Right ventricle myocardium inferior (tissue), 1 donor: ENCODE results near the gene OAF. TPM values are rescaled to one million over a fixed set of nuclear protein-coding genes. Genes with fewer than 3 reads are reported as not detected.

Experiments
- ATAC-seq: fragments of 200-7000 bp; cut with Tn5 transposase; one replicate; pipeline ENCODE4 v1.9.1; 2020; ENCODE audit warnings: mild to moderate bottlenecking, moderate library complexity
- DNase-seq: peaks from one replicate; pipeline ENCODE4 v3.0.0; 2021; ENCODE audit errors: missing footprints
- intact Hi-C: fragments of 100-400 bp; cut with DNase I; formaldehyde crosslinking; loops from one replicate; pipeline ENCODE4 v1.11.0; 2022
- total RNA-seq: library from RNA; stranded (reverse); fragmentation: NEBNext Ultra II Directional; extraction: Animal tissue kit (Norgen Biotek cat#: 25700); gene quantifications from one replicate; pipeline ENCODE4 v1.2.1, GENCODE V29; 2021
- donor health status: DM: no; HTN: yes; CAD: no; lungs with severe emphysema.

Gene OAF
- total RNA-seq, 1 donor from 2014 or later = 34.5 TPM

- intact Hi-C loops = no loop called here
- no peak for ATAC-seq
- DNase-seq = no peak
Measured at GRCh38 chr11:120182372-120182771, 28.5 kb upstream of the OAF start.

DNA sequence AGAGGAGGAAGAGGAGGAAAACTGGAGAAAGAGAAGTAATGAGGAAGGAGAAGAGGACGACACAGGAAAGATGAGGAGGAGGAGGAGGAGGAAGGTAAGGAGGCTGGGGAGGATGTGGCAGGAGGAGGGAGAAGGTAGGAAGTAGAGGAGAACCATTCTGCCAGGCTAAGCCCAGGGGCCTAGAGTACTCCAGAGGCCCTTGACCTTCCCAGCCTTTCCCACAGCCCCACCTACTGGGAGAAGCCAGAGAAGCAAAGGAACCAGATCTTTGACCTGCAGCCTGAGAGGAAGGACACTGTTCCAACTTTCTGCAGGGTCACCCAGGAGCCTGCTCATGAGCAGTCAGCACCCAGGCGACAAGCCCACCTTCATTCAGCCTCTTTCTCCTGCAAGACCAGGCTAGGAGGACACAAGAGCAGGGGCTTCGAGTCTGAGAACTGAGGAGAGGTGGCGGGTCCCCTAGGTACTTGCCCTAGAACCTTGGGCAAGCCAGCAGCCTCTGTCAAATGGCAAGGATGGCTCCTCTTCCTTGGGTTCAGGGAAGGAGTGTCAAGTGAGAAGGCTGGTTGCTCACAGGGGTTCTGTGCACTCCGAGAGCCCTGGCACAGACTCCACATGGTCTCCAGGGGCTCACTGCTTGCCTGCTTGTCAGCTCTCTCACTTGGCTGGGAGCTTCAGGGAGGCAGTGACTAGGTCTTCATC is 27.9 kb upstream of the OAF start:
- intact Hi-C loops = no loop called here
- DNase-seq (no peak), ATAC-seq (no peak)

DNA sequence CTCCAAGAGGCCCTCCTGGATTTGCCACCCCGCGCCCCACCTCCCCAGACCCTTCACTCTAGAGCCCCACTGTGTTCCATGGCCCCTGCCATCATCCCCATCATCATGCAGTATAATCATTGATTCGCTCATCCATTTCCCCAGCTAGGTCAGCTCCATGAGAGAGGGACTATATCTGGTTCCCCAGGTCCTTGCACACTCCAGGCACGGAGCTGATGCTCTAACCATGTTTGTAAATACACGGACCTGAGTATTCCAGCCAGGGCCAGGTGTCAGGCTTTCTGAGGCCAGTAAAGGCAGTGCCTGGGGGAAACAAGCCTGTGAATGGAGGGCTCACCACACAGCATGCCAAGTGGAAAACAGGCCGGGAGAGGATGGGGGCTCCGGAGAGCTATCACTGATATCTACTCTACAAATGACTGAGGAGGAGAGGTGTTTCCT is 27.1 kb upstream of the OAF start:
- intact Hi-C loops = loop anchor here (2.0 kb wide), 1 partner anchor 27 kb away; the partner anchor contains the start of gene OAF
- ATAC-seq (no peak), DNase-seq (no peak)

DNA sequence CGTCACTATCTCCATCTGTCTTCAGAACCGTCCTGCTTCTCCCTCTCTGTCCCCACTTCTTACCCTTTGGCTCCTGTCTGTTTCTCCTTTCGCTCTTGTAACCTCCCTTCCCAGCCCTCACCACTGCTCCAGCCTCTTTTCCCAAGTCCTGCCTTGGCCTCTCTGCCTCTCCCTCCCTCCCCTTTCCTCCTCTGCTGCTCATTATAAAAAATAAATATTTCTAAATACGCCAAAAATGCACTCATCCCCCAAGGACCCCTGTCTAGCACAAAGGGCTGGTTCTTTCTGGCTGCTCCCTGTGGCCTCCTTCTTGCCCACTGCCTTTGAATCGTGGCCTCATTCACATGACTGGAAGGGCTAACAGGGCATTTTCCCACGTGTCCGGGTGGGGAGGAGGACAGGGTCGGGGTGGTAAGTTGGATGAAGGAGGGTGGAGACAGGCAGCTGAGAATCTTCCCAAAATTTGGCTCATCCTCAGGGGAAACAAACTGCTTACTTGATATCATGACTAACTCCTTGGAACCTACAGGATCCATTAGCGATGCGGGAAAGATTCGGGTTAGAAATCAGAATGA is 26.4 kb upstream of the OAF start:
- peak; percentile 72 for ATAC-seq
- intact Hi-C loops = loop anchor here (2.0 kb wide), 1 partner anchor 26 kb away; the partner anchor contains the start of gene OAF
- DNase-seq = no peak

- ATAC-seq = peak; percentile 80
- DNase-seq = peak; percentile 87
- intact Hi-C loops = loop anchor here (2.0 kb wide), 1 partner anchor 26 kb away; the partner anchor contains the start of gene OAF
Measured at GRCh38 chr11:120184946-120185705, 25.7 kb upstream of the OAF start.

GRCh38 chr11:120185706-120186455 is 25.0 kb upstream of the OAF start:
- ATAC-seq (peak; percentile 10), DNase-seq (no peak)
- intact Hi-C loops = loop anchor here (2.0 kb wide), 1 partner anchor 25 kb away; the partner anchor contains the start of gene OAF

DNA sequence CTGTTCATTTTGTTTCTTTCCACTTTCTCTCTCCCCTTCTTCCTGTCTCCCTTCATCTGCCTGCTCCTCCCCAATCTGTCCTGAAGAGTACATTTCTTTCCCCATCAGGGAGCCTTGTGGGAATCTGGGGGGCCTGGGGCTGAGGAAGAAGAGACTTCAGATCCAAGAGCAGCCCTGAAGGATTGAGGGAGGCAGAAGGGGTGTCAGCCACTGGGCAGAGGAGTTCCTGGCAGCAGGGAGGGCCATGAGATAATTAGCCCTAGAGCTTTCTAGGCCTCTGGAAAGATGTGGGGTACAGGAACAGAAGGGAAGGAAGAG is 24.4 kb upstream of the OAF start:
- no peak for ATAC-seq
- DNase-seq = no peak
- intact Hi-C loops = no loop called here

DNA sequence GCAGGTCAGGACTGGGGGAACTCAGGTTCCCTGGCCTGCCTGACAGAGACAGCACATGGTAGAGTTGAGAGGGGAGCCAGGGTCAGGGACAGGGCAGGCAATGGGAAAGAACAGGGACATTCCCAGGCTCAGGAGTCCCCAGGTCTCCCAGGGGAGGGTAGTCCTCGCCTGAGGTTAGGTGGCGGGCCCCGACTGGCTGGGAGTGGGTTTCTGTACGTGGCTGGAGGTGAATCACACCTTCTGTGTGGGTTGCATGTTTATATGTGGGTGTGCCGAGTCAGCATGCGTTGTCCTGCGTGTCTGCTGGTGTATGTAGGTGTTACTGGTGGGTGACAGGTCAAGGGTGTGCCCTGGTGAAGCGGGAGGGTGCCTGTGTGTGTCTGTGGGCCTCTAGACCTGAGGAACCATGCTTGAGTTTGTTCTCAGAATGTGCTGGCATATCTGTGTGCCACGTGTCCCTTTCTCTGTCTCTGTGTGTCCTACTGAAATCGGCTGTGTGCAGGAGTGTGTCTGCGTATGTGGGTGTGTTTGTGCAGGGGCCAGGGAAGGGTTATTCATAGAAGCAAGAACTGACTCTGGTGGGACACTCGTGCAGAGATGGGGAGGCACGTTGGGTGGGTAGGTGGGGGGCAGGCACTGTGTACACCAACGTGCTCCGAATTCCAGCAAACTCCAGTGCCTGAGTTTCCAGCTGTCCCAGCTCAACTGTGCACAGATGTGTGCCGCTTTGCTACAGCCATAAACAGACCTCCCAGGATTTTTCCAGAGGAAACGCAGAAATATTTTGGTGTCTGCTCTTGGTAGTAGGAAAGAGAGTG is 23.8 kb upstream of the OAF start:
- ATAC-seq = no peak
- DNase-seq = no peak
- intact Hi-C loops = no loop called here

DNA sequence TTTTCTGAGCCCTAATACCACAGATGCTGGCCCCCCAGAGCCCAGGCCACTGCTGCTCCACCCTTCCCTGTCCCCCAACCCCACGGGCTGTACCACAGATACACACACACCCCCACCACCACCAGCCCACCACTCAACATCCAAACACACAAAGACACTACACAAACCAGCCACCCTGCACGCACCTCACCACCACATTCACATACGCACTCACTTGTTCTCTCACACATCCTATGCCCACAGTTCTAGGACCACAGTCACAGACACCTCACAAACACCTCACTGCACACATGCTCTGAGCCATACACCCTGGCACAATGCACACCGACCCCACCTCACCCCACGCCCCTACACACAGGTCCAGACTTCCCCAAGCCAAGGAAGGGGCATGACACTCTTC is 22.5 kb upstream of the OAF start:
- intact Hi-C loops = no loop called here
- DNase-seq (no peak), ATAC-seq (no peak)

DNA sequence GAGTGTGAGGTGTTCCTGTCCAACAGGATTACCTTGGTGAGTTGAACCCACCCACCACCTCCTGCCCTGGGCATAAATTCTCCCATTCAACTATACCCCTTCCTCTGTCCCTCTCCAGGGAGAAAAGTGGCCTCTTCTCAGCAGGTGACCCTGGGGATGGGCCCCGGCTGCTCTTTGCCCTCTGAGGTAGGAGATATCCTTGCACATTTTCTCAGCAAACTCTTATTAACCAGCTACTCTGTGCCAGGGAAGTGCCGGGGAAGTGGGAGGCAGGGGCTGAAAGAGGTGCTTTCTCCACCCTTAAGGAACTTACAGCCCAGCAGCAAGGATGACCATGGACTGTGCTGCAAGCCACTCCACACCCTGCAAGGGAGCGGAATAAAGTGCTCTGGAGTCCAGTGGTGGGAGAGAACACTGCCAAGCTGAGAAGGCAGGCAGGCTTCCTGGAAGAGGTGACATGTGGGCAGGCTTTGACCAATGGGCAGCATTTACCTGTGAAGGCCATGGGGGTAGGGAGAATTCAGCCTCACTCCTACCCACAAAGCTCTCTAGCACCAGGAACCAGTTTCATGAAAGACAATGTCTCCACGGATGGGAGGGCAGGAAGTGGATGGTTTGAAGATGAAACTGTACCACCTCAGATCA is 21.9 kb upstream of the OAF start:
- no peak for DNase-seq
- ATAC-seq = no peak
- intact Hi-C loops = no loop called here

DNA sequence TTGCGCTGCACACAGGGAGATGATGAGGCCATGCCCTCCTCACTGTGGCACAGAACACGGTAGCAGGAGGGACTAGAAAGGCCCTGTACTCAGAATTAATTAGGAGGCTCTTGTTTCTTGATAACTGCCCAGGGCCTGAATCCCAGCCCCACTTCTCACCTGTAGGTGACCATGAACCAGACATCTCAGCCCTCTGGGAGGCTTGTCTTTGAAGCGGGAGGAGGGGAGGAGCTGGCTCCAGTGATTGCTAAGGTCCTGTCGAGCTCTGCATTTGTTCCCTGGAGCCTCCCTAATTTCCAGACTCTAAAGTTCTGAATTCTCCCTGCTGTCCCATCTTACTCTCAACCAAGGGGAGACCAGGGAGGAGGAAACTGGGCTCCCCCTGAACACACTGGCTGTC is 19.8 kb upstream of the OAF start:
- DNase-seq (no peak), ATAC-seq (no peak)
- intact Hi-C loops = no loop called here

- intact Hi-C loops = no loop called here
- DNase-seq (no peak), ATAC-seq (no peak)
Measured at GRCh38 chr11:120192831-120193625, 17.8 kb upstream of the OAF start.

DNA sequence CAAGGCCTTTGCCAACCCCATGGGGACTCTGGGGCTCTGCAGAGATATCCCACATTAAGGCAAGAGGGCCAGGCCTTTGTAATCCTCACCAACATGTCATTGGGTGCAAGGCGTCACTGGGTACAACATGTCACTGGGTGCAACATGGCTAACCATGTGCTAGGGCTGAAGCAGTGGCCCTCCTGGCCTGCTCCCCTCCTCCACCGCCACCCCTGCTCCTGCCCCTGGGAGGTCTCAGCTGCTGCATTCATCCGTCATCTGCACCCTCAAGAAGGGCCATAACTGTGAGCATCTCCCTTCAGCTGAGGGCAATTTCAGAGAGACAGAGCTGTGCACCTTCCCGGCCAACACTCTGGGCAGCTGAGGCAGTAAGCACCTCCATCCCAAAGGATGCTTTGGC is 16.7 kb upstream of the OAF start:
- intact Hi-C loops = no loop called here

GRCh38 chr11:120195601-120196320 is 15.1 kb upstream of the OAF start:
- intact Hi-C loops = no loop called here
- DNase-seq = no peak
- no peak for ATAC-seq

More for the DNA sequence above, 16.7 kb upstream of the OAF start:
- ATAC-seq (peak; percentile 12), DNase-seq (no peak)

DNA sequence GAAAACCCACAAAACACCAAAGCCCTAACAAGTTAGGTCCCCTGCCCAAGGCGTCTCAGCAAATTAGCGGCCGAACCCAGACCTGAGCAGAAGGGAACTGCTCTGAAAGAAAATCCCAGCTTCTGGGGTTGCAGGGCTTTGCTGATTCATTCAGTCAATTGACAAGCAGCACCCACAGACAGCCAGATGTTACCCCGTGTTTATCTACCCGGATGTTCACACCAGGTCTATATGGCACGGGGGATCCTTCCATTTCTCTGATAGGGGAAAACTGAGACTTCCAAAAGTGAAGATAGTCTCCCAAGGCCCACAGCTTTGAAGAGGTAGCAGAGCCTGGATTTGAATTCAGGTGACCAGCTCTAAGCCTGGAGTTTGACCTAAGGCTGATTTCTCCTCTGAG is 14.0 kb upstream of the OAF start:
- ATAC-seq = no peak
- DNase-seq = no peak
- intact Hi-C loops = no loop called here

GRCh38 chr11:120197251-120197891 is 13.5 kb upstream of the OAF start:
- ATAC-seq (peak; percentile 61), DNase-seq (no peak)
- intact Hi-C loops = no loop called here
